Stimulated activated CD4-positive, alpha-beta T cell treated with anti-CD3 and anti-CD28 coated beads, Interleukin-4, amount 100 ng/mL, for 4 hours (primary cell): ENCODE results near the gene COL5A3.
A peak's percentile ranks its signal among the peaks of the same experiment; 100 is the strongest.
"Not testable (repeated sequence)": the region's sequence is repeated elsewhere in the genome, so short reads cannot be mapped to it uniquely, and the experiment has no call there.

Source experiments
- DNase-seq, 2 experiments: peaks; one replicate each; pipeline ENCODE4 v3.0.0-alpha.2; 2020

Gene COL5A3

GRCh38 chr19:9935506-9936325 is 74.6 kb downstream of the COL5A3 start:
- DNase-seq, result no peak

GRCh38 chr19:9934132-9934950 is 76.0 kb downstream of the COL5A3 start:
- DNase-seq, result peak; percentile 67 to 83

GRCh38 chr19:9932835-9933234 is 77.5 kb downstream of the COL5A3 start:
- no peak for DNase-seq

GRCh38 chr19:9931629-9932028 is 78.7 kb downstream of the COL5A3 start:
- DNase-seq, result no peak

GRCh38 chr19:9923440-9923839 is 86.9 kb downstream of the COL5A3 start:
- no peak for DNase-seq

GRCh38 chr19:9922782-9923379 is 87.4 kb downstream of the COL5A3 start:
- not testable (repeated sequence) for DNase-seq

GRCh38 chr19:9917321-9917720 is 93.0 kb downstream of the COL5A3 start:
- DNase-seq, result no peak

- no peak for DNase-seq
Observed at GRCh38 chr19:9916719-9917118, 93.6 kb downstream of the COL5A3 start.

GRCh38 chr19:9914315-9915207 is 95.7 kb downstream of the COL5A3 start:
- peak; percentile 81 to 85 for DNase-seq

GRCh38 chr19:9914001-9914314 is 96.3 kb downstream of the COL5A3 start:
- DNase-seq, result no peak

- DNase-seq, result no peak
Observed at GRCh38 chr19:9913237-9914000, 96.9 kb downstream of the COL5A3 start.

GRCh38 chr19:9912551-9913236 is 97.6 kb downstream of the COL5A3 start:
- no peak for DNase-seq

- DNase-seq, result no peak
Observed at GRCh38 chr19:9911524-9912185, 98.6 kb downstream of the COL5A3 start.

- DNase-seq, result no peak
Observed at GRCh38 chr19:9910625-9911024, 99.7 kb downstream of the COL5A3 start.
